OCI-LY1 (cell line): ENCODE data around the gene GMNN.

ENCODE experiments used
- H2AFZ ChIP-seq: fragments of 200-600 bp; sonication (generic), shearing (Covaris generic); 2 replicates; pipeline ENCODE4 v1.6.0; 2014; ENCODE audit warnings: antibody characterized with exemption, mild to moderate bottlenecking, low read length
- H3F3A ChIP-seq: fragments of 200-600 bp; sonication (generic), shearing (Covaris generic); 2 replicates; pipeline ENCODE4 v1.6.0; 2014; ENCODE audit warnings: mild to moderate bottlenecking, antibody characterized with exemption, low read length, moderate library complexity; ENCODE audit not compliant: insufficient read depth
- H3K27ac ChIP-seq: fragments of 200-600 bp; sonication (generic); 2 replicates; pipeline ENCODE4 v1.5.1; 2014; ENCODE audit warnings: low read length, mixed run types, mild to moderate bottlenecking, low read depth; ENCODE audit not compliant: poor library complexity, severe bottlenecking
- H3K27me3 ChIP-seq: fragments of 200-600 bp; sonication (generic); 2 replicates; pipeline ENCODE4 v1.6.0; 2014; ENCODE audit warnings: antibody characterized with exemption, mild to moderate bottlenecking, low read length, moderate library complexity; ENCODE audit not compliant: insufficient read depth
- H3K36me3 ChIP-seq: fragments of 200-600 bp; sonication (generic); 2 replicates; pipeline ENCODE4 v1.6.1; 2014; ENCODE audit warnings: mild to moderate bottlenecking, antibody characterized with exemption, low read length, moderate library complexity, mixed read lengths; ENCODE audit not compliant: insufficient read depth
- H3K4me1 ChIP-seq: fragments of 200-600 bp; sonication (generic); 2 replicates; pipeline ENCODE4 v1.5.1; 2014; ENCODE audit warnings: mild to moderate bottlenecking, low read length, moderate library complexity; ENCODE audit not compliant: insufficient read depth, severe bottlenecking
- H3K4me2 ChIP-seq: fragments of 200-600 bp; sonication (generic), shearing (Covaris generic); 2 replicates; pipeline ENCODE4 v1.6.1; 2014; ENCODE audit warnings: low read length
- H3K4me3 ChIP-seq: fragments of 200-600 bp; sonication (generic); 2 replicates; pipeline ENCODE4 v1.5.1; 2014; ENCODE audit warnings: low read length, low read depth, mild to moderate bottlenecking, mixed read lengths; ENCODE audit not compliant: poor library complexity, severe bottlenecking
- H3K79me2 ChIP-seq: fragments of 200-600 bp; shearing (Covaris generic); 2 replicates; pipeline ENCODE4 v1.6.1; 2016; ENCODE audit warnings: mixed run types, low read length, mixed read lengths; ENCODE audit not compliant: insufficient read depth
- H3K9ac ChIP-seq: fragments of 200-600 bp; sonication (generic), shearing (Covaris generic); 2 replicates; pipeline ENCODE4 v1.6.1; 2014; ENCODE audit warnings: mild to moderate bottlenecking, low read length, mixed read lengths
- H3K9me2 ChIP-seq: fragments of 200-600 bp; sonication (generic), shearing (Covaris generic); 2 replicates; pipeline ENCODE4 v1.6.1; 2014; ENCODE audit warnings: low read depth, mild to moderate bottlenecking, low read length, mixed read lengths
- H3K9me3 ChIP-seq: fragments of 200-600 bp; shearing (Covaris generic); 2 replicates; pipeline ENCODE4 v1.6.1; 2014; ENCODE audit warnings: low read length, mixed read lengths
- H4K20me1 ChIP-seq: fragments of 200-600 bp; sonication (generic), shearing (Covaris generic); 2 replicates; pipeline ENCODE4 v1.6.0; 2016; ENCODE audit warnings: mild to moderate bottlenecking, low read length; ENCODE audit not compliant: insufficient read depth
- EZH2 ChIP-seq: fragments of 200-600 bp; sonication (generic), shearing (Covaris generic); IDR thresholded peaks from 2 replicates; pipeline ENCODE4 v1.8.0; 2017; ENCODE audit warnings: borderline replicate concordance, mixed run types, mild to moderate bottlenecking, antibody characterized with exemption, low read length, moderate library complexity, mixed read lengths
- TF ChIP-seq, protein P1 (sequence below): fragments of 200-600 bp; sonication (generic), shearing (Covaris generic); IDR thresholded peaks from 2 replicates; pipeline ENCODE4 v1.5.1; 2017; ENCODE audit warnings: mild to moderate bottlenecking, antibody characterized with exemption, low read length, moderate library complexity, mixed read lengths

The GMNN gene

DNA sequence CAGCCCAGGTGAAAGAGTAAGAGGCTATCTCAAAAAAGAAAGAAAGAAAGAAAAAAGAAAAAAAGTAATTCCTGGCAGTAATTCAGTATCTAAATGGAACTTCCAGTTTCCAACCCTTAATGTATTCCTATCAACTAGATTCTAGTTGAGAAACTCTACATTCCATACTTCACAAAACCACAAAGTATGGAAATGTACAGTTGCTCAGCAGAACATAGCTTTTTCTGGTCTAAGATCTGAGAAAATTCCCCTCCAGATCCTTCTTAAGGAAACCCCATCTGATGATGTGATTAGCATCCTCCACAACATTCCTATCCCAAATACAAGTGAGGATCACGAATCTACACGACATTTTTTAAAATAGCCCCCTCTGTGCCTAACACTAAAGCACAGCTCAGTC is 20.4 kb downstream of the GMNN start:
- Histone ChIP-seq H2AFZ (no peak overlapping the region), H3K4me1 (no peaks in the 10 kb centered on the region), H3K79me2 (no peaks in the 10 kb centered on the region), H3K27ac (no peak overlapping the region), H3K27me3 (no peaks in the 10 kb centered on the region), H3K9me2 (no peaks in the 10 kb centered on the region), H3K9me3 (no peaks in the 10 kb centered on the region), H3K36me3 (no peaks in the 10 kb centered on the region), H3K4me3 (no peak overlapping the region), H3K4me2 (no peak overlapping the region), H4K20me1 (no peaks in the 10 kb centered on the region), H3K9ac (no peak overlapping the region), H3F3A (no peaks in the 10 kb centered on the region)
- TF ChIP-seq, protein P1, sequence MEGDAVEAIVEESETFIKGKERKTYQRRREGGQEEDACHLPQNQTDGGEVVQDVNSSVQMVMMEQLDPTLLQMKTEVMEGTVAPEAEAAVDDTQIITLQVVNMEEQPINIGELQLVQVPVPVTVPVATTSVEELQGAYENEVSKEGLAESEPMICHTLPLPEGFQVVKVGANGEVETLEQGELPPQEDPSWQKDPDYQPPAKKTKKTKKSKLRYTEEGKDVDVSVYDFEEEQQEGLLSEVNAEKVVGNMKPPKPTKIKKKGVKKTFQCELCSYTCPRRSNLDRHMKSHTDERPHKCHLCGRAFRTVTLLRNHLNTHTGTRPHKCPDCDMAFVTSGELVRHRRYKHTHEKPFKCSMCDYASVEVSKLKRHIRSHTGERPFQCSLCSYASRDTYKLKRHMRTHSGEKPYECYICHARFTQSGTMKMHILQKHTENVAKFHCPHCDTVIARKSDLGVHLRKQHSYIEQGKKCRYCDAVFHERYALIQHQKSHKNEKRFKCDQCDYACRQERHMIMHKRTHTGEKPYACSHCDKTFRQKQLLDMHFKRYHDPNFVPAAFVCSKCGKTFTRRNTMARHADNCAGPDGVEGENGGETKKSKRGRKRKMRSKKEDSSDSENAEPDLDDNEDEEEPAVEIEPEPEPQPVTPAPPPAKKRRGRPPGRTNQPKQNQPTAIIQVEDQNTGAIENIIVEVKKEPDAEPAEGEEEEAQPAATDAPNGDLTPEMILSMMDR, result no peak
- no peak for TF ChIP-seq EZH2

DNA sequence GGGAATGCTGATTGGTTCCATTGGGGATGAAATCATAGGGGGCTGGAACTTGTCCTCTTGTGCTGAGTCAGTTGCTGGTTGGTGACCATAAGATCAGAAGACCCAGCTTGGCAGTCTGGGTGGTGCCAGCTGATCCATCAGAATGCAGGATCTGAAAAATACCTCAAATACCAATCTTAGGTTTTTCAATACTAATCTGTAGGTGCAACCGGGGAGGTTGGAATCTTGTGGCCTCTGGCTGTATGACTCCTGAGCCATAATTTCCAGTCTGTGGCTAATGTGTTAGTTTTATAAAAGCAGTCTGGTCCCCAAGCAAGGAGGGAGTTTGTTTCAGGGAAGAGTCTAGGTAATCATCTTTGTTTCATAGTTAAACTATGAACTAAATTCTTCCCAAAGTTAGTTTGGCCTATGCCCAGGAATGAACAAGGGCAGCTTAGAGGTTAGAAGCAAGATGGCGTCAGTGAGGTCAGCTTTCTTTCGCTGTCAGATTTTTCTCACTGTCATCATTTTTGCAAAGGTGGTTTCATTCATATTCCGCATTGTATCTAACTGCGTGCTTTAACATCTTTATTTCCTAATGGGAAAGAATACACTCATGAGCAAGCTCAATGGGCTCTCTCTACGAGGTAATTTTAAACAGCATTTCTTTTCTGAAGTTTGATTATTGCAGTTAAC is 22.0 kb downstream of the GMNN start:
- Histone ChIP-seq H3K9ac (no peak overlapping the region), H3K79me2 (no peaks in the 10 kb centered on the region), H3K36me3 (no peaks in the 10 kb centered on the region), H3K9me2 (no peaks in the 10 kb centered on the region), H3K4me1 (no peaks in the 10 kb centered on the region), H2AFZ (no peak overlapping the region), H3K27me3 (no peaks in the 10 kb centered on the region), H4K20me1 (no peaks in the 10 kb centered on the region), H3K4me2 (no peak overlapping the region), H3F3A (no peaks in the 10 kb centered on the region), H3K9me3 (no peaks in the 10 kb centered on the region), H3K27ac (no peak overlapping the region), H3K4me3 (no peak overlapping the region)
- TF ChIP-seq EZH2, result no peak
- TF ChIP-seq, protein P1, result no peak

GRCh38 chr6:24797596-24798216 is 23.0 kb downstream of the GMNN start:
- no peaks in the 10 kb centered on the region for H3K27me3 ChIP-seq
- H3K9ac ChIP-seq, result no peak overlapping the region
- no peaks in the 10 kb centered on the region for H3F3A ChIP-seq
- no peaks in the 10 kb centered on the region for H4K20me1 ChIP-seq
- H3K4me2 ChIP-seq, result no peak overlapping the region
- no peaks in the 10 kb centered on the region for H3K9me2 ChIP-seq
- H3K79me2 ChIP-seq, result no peaks in the 10 kb centered on the region
- H3K27ac ChIP-seq, result no peak overlapping the region
- H3K4me3 ChIP-seq, result no peak overlapping the region
- H3K4me1 ChIP-seq, result no peaks in the 10 kb centered on the region
- TF ChIP-seq, protein P1, result no peak
- TF ChIP-seq EZH2, result no peak
- peaks cover under 1% of the 10 kb centered on the region; the same call in 1 of the 2 replicates for H3K36me3 ChIP-seq
- H3K9me3 ChIP-seq, result no peaks in the 10 kb centered on the region
- no peak overlapping the region for H2AFZ ChIP-seq
